Heart right ventricle (tissue), 16 donors: ENCODE measurements around the gene ABCD3. TPM values are rescaled to one million over a fixed set of nuclear protein-coding genes. Genes with fewer than 3 reads are reported as not detected.

ENCODE experiments used
- ATAC-seq, 8 donors: fragments of 200-7000 bp; cut with Tn5 transposase; one replicate each; pipeline ENCODE4 v1.9.1; 2020; ENCODE audit warnings: mild to moderate bottlenecking in 8 of 8, moderate library complexity in 8 of 8, moderate number of reproducible peaks in 1 of 8
- DNase-seq, 2 donors: peaks; one replicate each; pipeline ENCODE4 v3.0.0-alpha.2; 2020
- H3K27ac ChIP-seq, 10 donors: fragments of 200-600 bp; sonication (generic) in 2 of 10; one replicate each; pipeline versions ENCODE4 v1.5.0 to v1.8.0; 2020 to 2022; ENCODE audit warnings: mild to moderate bottlenecking in 3 of 10
- H3K27me3 ChIP-seq, 7 donors: fragments of 200-600 bp; one replicate each; pipeline ENCODE4 v1.8.0; 2021 to 2022; ENCODE audit warnings: mild to moderate bottlenecking in 2 of 7
- H3K36me3 ChIP-seq, 9 donors: fragments of 200-600 bp; sonication (generic) in 1 of 9; one replicate each; pipeline versions ENCODE4 v1.5.0 to v1.8.0; 2020 to 2022; ENCODE audit warnings: mild to moderate bottlenecking in 2 of 9
- H3K4me1 ChIP-seq, 9 donors: fragments of 200-600 bp; sonication (generic) in 1 of 9; one replicate each; pipeline versions ENCODE4 v1.5.0 to v1.8.0; 2020 to 2022; ENCODE audit warnings: mild to moderate bottlenecking in 4 of 9
- H3K4me3 ChIP-seq, 10 donors: fragments of 200-600 bp; sonication (generic) in 2 of 10; one replicate each; pipeline versions ENCODE4 v1.5.0 to v1.8.0; 2020 to 2022; ENCODE audit warnings: mild to moderate bottlenecking in 7 of 10, moderate library complexity in 2 of 10
- H3K9me3 ChIP-seq, 11 donors: fragments of 200-600 bp in 10 of 11; sonication (generic) in 2 of 11; one replicate each; pipeline versions ENCODE4 v1.5.0 to v1.8.0; 2013 to 2022; ENCODE audit warnings: mild to moderate bottlenecking in 2 of 11, control low read depth in 1 of 11, moderate library complexity in 1 of 11
- CTCF ChIP-seq, 9 donors: fragments of 200-600 bp; sonication (generic) in 2 of 9; IDR thresholded peaks; one replicate each; pipeline versions ENCODE4 v1.5.0 to v1.8.0; 2021 to 2022; ENCODE audit warnings: antibody characterized with exemption in 9 of 9, mild to moderate bottlenecking in 5 of 9, moderate library complexity in 1 of 9
- WGBS, 2 donors: extraction: QIAGEN DNeasy Blood & Tissue Kit; methylation state at CpG; one replicate each; pipeline ENCODE4 v1.1.7; 2013; ENCODE audit warnings: inconsistent platforms in 1 of 2; 5-methylcytosine and 5-hydroxymethylcytosine counted together
- intact Hi-C, 10 donors: fragments of 100-400 bp; cut with DNase I; formaldehyde crosslinking; loops; one replicate each; pipeline versions ENCODE4 v1.11.1 to v1.14.2; 2022
- polyA plus RNA-seq, 2 donors: library from polyadenylated mRNA; stranded (reverse); fragments of 200-250 nt; gene quantifications; one replicate each; pipeline ENCODE4 v1.2.3, GENCODE V29; 2013
- total RNA-seq, 10 donors: library from RNA; stranded (reverse); fragmentation: NEBNext Ultra II Directional in 3 of 10; extraction: Animal tissue kit (Norgen Biotek cat#: 25700) in 3 of 10; gene quantifications; one replicate each; pipeline versions ENCODE4 v1.2.1 to v1.2.4, GENCODE V29; 2021 to 2023
- donor health status: Arrhythmogenic right ventricular cardiomyopathy.
- donor health status: ischemic (EF 13 %, LVEDD 7.1; RV severe dilation, severe dysfunction).
- donor health status: healthy with polysubstance abuse.
- donor health status: DM: no; HTN: yes; CAD: no.
- donor health status: DM: no; HTN: no; CAD: no.
- donor health status: ischemic (EF 25% LVEDD 6.9; RV normal size, moderate dysfunction).
- donor health status: ischemic (EF 25% LVEDD 5.7; RV mildly dilated, moderate dysfunction).
- donor health status: healthy.
- donor health status: DM: yes; HTN: yes; CAD: no.
- donor health status: Ischemic cardiomyopathy.
- donor health status: ischemic (EF 35%, LVEDD 5.7; RV mildly dilated, moderate dysfunction).
- donor health status: nonischemic (EF 11% LVEDD 7.7; RV severe dilation, severe dysfunction).
- donor health status: DM: yes; HTN: yes; CAD: no.
- donor health status: PGD.
- donor health status: ischemic (EF 29% LVEDD 5.4; RV normal size, mild dysfunction).
- donor health status: nonischemic (EF 23%, LVEDD 6.1; RV moderate dilation, normal function).

ABCD3 gene
- total and polyA plus RNA-seq, 12 donors, result 22.2 to 90.0 (median 59.1) TPM

- H3K36me3 ChIP-seq, result no peaks in the 10 kb centered on the region
- no peak for ATAC-seq
- no peak overlapping the region for H3K4me3 ChIP-seq
- no peak for DNase-seq
- intact Hi-C loops, result no loop called here
- H3K27me3 ChIP-seq, result no peaks in the 10 kb centered on the region
- 73 to 77% methylated on average over 11 of the region's 11 CpGs for WGBS, 2 donors
- H3K9me3 ChIP-seq, result no peaks in the 10 kb centered on the region
- H3K27ac ChIP-seq, result no peak overlapping the region
- no peaks in the 10 kb centered on the region for H3K4me1 ChIP-seq
- peak in 4 of 9 donors; percentile 15 to 33 (median 24) for TF ChIP-seq CTCF (IDR thresholded peaks at IDR 0.05)
These were observed 21.7 kb upstream of the ABCD3 start for GRCh38 chr1:94396356-94397010.

DNA sequence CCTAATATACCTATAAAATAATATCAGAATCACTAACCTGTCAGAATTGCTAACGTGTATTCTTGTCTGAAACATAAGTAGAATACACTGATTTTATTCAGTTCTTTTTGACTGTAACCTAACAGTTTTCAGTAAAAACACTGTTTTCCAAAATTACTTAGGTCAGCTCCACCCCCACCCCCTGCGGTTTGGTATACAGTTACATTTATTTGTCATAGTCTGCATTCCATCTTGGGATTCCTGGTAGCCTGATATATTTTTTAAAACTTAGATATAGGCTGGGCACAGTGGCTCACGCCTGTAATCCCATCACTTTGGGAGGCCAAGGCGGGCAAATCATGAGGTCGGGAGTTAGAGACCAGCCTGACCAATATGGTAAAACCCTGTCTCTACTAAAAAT lies 19.8 kb upstream of the ABCD3 start:
- Histone ChIP-seq H3K27me3 (no peaks in the 10 kb centered on the region), H3K4me3 (no peak overlapping the region), H3K27ac (no peak overlapping the region), H3K4me1 (no peaks in the 10 kb centered on the region), H3K36me3 (no peaks in the 10 kb centered on the region), H3K9me3 (no peaks in the 10 kb centered on the region)
- intact Hi-C loops, result no loop called here
- DNase-seq, result no peak
- WGBS, 2 donors, result 93 to 95% methylated on average over 5 of the region's 5 CpGs
- TF ChIP-seq CTCF (IDR thresholded peaks at IDR 0.05), result no peak
- no peak for ATAC-seq

- no peak for ATAC-seq
- intact Hi-C loops, result no loop called here
- no peaks in the 10 kb centered on the region for H3K9me3 ChIP-seq
These were observed 18.7 kb upstream of the ABCD3 start for GRCh38 chr1:94399453-94399852.

DNA sequence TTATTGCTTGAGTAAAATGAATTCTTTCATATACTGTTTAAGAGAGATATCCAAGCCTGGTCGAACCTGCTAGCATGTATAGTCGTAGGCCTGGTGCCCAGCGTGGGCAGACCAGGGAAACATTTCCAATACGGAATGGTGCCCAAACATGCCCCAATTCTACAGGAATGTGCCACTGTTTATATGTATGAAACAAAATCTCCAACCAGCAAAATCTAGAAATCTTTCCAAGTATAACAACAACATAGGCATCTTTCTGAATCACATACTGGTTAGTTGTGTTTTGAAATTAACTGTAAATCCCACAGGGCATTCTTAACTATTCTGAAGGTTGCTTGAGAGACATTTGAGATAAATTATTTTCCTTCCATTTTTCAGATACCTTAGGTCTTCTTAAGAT lies 17.0 kb upstream of the ABCD3 start:
- no peak overlapping the region for H3K4me3 ChIP-seq

More at GRCh38 chr1:94399453-94399852, 18.7 kb upstream of the ABCD3 start:
- Histone ChIP-seq H3K4me1 (no peaks in the 10 kb centered on the region), H3K36me3 (no peaks in the 10 kb centered on the region), H3K27me3 (no peaks in the 10 kb centered on the region), H3K4me3 (no peak overlapping the region), H3K27ac (no peak overlapping the region)
- no peak for TF ChIP-seq CTCF (IDR thresholded peaks at IDR 0.05)
- WGBS, 2 donors, result 84 to 90% methylated on average over 3 of the region's 3 CpGs
- no peak for DNase-seq

More for the DNA sequence above, 17.0 kb upstream of the ABCD3 start:
- Histone ChIP-seq H3K27ac (no peak overlapping the region), H3K36me3 (no peaks in the 10 kb centered on the region), H3K9me3 (no peaks in the 10 kb centered on the region), H3K4me1 (no peaks in the 10 kb centered on the region), H3K27me3 (no peaks in the 10 kb centered on the region)
- TF ChIP-seq CTCF (IDR thresholded peaks at IDR 0.05), result no peak
- intact Hi-C loops, result no loop called here
- WGBS, 2 donors, result 92% methylated on average over 4 of the region's 4 CpGs
- ATAC-seq (no peak), DNase-seq (no peak)
